Measurements from ENCODE around the gene HBS1L. TPM values are rescaled to one million over a fixed set of nuclear protein-coding genes. Genes with fewer than 3 reads are reported as not detected.

The HBS1L gene
- total and polyA plus RNA-seq, 2 of the 4 experiments (the other 2 are of a cell fraction): 45.1 to 120 TPM

- no peak overlapping the region for H3K56ac ChIP-seq (ENCODE audit: extremely low read depth, insufficient read depth, low read length)
- no peak overlapping the region for H3K27ac ChIP-seq (ENCODE audit: insufficient read depth, low read length)
- H4K8ac ChIP-seq (ENCODE audit: low read depth in 2 of 2, low read length in 2 of 2): no peak overlapping the region
- peaks cover 3% of the 10 kb centered on the region; the same call in 1 of the 2 replicates for H3K9me3 ChIP-seq (ENCODE audit: control insufficient read depth, insufficient read depth, low read length)
- no peak overlapping the region; the same call in 1 of the 2 replicates for H3K18ac ChIP-seq (ENCODE audit: low read depth, low read length)
- H3K14ac ChIP-seq (replicated peaks; ENCODE audit: low read depth, low read length): no peak overlapping the region
- no peaks in the 10 kb centered on the region for H3K27me3 ChIP-seq (ENCODE audit: control insufficient read depth, insufficient read depth, low read length)
- DNase-seq (no peak), ATAC-seq (ENCODE audit: low read depth) (no peak)
- H3K4me3 ChIP-seq (ENCODE audit: insufficient read depth, low read depth, low read length): no peak overlapping the region
- POLR2A ChIA-PET (ENCODE audit: unreplicated experiment): no interaction called here
- H3K4me1 ChIP-seq (ENCODE audit: control insufficient read depth, insufficient read depth, low read length): 0 out of 2 replicates have a peak, but pooled peaks cover 2% of the 10 kb centered on the region
- no peak overlapping the region for H3K9ac ChIP-seq (ENCODE audit: low read depth, low read length)
- no peak overlapping the region for H4K5ac ChIP-seq (ENCODE audit: low read depth, low read length)
- no peak overlapping the region for H2BK5ac ChIP-seq (ENCODE audit: low read depth, low read length, poor library complexity, severe bottlenecking)
- intact Hi-C loops (cut with micrococcal nuclease) (no loop called here), dilution Hi-C loops (cut with HindIII; ENCODE audit: low sequenced_read_pairs, unreplicated experiment) (no loop called here), in situ Hi-C loops (cut with MboI; ENCODE audit: low sequenced_read_pairs) (no loop called here)
- H3K9me1 ChIP-seq (ENCODE audit: insufficient read depth, low read length): peaks cover 3% of the 10 kb centered on the region
- CTCF ChIA-PET: no interaction called here
- no peak overlapping the region for H3K23ac ChIP-seq (ENCODE audit: low read depth, low read length)
- H2AFZ ChIP-seq (replicated peaks; ENCODE audit: low read length, poor library complexity): no peak overlapping the region
- H2BK120ac ChIP-seq (ENCODE audit: low read depth, low read length): no peak overlapping the region
- BruUV-seq (replicated peaks): no TSS peak
- no peak overlapping the region for H2BK20ac ChIP-seq (ENCODE audit: low read depth, low read length)
- no peak overlapping the region for H3K4ac ChIP-seq (ENCODE audit: low read depth, low read length)
- no peaks in the 10 kb centered on the region for H3K36me3 ChIP-seq (ENCODE audit: control insufficient read depth, insufficient read depth, low read length)
- H2AK9ac ChIP-seq (replicated peaks; ENCODE audit: low read depth, low read length, poor library complexity): no peak overlapping the region
- WGBS, 2 experiments (ENCODE audit: extremely low coverage in 2 of 2, insufficient read length in 1 of 2): 100% methylated on average over 1 of the region's 6 CpGs; no CpG with 5 or more reads in 1 of the 2 experiments
- no peak overlapping the region for H2AK5ac ChIP-seq (ENCODE audit: low read depth, low read length)
- H3K79me1 ChIP-seq (ENCODE audit: low read depth in 1 of 2, low read length in 2 of 2): no peaks in the 10 kb centered on the region
- no peak overlapping the region for H3K4me2 ChIP-seq (ENCODE audit: low read depth, low read length)
- no peaks in the 10 kb centered on the region for H4K20me1 ChIP-seq (ENCODE audit: insufficient read depth, low read length)
- H2BK15ac ChIP-seq (ENCODE audit: low read depth, low read length): no peak overlapping the region
- TF ChIP-seq CEBPB (IDR thresholded peaks at IDR 0.05; ENCODE audit: low read depth, low read length) (peak; percentile 9; the same call in 1 of the 2 replicates), ELK1 (IDR thresholded peaks at IDR 0.05; ENCODE audit: borderline replicate concordance, low read depth, low read length) (no peak), CHD1 (IDR thresholded peaks at IDR 0.05; ENCODE audit: low read depth, low read length) (no peak), BHLHE40 (IDR thresholded peaks at IDR 0.05; ENCODE audit: low read depth, low read length) (no peak), MAZ (IDR thresholded peaks at IDR 0.05; ENCODE audit: borderline replicate concordance, low read depth, low read length) (no peak), RCOR1 (IDR thresholded peaks at IDR 0.05; ENCODE audit: insufficient replicate concordance, low read length) (no peak), NFE2L2 (IDR thresholded peaks at IDR 0.05; ENCODE audit: low read depth, low read length) (no peak), CTCF (conservative IDR thresholded peaks at IDR 0.05; ENCODE audit: low read depth, low read length) (no peak), USF2 (IDR thresholded peaks at IDR 0.05; ENCODE audit: low read depth, low read length) (no peak)
- H4K91ac ChIP-seq (ENCODE audit: insufficient read depth, low read depth, low read length): no peak overlapping the region
Observed at GRCh38 chr6:134930463-134930862, 124.2 kb downstream of the HBS1L start.

All from IMR-90 (cell line).